ENCODE measurements around the gene DHX58.
"Not testable (repeated sequence)": the region's sequence is repeated elsewhere in the genome, so short reads cannot be mapped to it uniquely, and the experiment has no call there.

The DHX58 gene

DNA sequence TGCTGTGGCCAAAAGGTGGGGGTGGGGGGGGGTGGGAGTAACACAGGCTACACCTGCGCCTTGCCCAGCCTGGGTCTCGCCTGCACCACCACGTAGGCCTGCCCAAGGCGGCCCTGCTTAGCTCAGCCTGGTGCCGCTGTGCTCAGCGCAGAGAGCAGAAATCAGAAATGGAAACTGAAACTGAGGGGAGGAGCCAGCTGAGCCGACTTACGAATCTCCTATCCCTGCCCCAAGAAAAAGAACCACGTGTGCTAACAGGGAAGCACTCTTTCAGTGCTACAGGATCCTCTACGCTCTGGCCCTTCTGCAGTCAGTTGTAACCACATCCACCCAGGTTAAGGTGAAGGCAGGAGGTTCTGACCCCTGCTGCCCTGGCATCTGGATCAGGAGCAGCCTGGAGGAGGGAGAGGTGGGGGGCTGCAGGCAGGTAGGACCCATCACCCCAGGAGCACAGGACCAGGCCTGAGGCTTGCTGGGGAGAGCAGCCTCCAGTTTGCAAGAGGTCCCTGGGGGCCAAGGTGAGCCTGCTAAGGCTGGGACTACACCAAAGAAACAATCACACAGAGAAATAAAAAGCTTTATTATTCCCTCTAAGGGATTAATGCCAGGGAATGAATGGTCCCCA lies at the start of gene DHX58:
Gene DHX58, minus strand, starts transcription at position 163 of the 625 bp plus-strand sequence. CDS start 822 bp downstream, outside the sequence.
- peak; percentile 57 to 73 for DNase-seq (ENCODE audit: low read depth in 2 of 2)

DNA sequence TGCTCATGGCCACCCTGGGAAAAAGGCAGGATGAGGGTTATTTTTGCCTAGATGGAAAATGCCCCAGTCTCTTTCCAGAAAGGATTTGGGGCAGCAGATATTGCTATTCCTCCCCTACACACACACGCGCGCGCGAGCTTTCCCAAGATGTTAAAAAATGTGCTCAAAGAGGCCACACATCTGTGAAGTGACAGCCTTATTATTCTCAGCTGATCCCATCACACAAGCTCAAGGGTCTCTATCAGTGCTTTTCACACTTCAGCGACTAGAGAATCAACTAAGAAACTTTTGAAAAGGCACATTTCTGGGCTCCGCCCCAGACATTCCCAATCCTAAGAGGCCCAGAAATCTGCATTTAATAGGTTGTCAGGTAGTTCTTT lies 48.0 kb upstream of the DHX58 start:
- no peak for DNase-seq (ENCODE audit: low read depth in 2 of 2)

DNA sequence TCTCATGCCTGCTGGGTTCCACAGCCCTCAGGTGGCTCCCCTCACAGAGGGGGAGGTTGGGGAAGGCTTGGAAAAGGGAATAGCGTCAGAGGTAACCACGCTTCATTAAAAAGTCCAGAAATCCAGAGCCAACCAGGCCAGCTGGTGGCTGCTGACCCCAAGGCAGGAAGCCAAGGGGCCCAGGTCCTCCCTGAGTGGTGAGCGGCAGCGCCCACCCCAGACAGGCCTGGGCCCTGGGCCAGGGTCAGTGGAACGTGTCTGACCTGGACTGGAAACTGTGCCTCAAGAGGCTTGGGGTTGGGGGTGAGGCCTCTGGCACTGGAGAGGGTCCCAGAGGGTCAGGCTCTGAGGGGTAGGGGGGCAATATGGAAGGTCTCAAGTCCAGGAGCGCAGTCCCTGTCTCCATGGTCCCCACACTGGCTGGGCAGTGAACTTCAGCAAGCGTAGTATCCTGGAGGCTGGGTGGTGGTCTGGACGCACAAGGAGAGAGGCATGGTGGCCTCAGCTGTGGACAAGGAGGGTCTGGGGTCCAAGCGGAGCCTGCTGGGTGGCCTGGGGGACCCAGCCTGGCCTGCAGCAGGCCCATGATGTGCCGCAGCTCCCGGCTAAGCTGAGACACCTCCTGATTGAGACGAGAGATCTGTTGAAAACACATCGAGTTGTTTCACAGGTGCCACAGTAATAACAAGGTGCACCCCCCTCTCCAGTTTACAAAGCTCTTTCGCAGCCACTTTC lies 47.4 kb upstream of the DHX58 start:
- no peak for DNase-seq (ENCODE audit: low read depth in 2 of 2)

DNA sequence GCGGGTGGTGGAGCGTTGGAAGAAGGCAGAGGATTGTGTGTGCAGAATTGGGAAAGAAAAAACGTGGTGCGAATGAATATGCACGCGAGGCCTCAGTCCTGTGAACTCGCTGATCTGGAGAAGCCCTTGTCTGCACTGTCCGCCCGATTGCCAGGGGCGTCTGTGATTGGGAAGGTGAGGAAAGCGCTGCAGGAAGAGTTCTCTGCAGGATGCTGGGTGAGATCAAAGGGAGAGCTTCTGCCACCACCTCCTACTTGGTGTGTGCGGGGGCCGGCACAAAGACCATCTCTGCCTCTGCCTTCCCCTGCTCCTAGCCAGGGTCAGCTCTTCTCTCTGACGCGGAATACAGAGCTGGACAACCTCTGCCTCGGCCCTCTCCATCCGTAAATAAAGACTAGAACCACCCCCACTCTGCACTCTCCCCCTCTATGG lies 43.1 kb upstream of the DHX58 start:
- DNase-seq (ENCODE audit: low read depth in 2 of 2): no peak

DNA sequence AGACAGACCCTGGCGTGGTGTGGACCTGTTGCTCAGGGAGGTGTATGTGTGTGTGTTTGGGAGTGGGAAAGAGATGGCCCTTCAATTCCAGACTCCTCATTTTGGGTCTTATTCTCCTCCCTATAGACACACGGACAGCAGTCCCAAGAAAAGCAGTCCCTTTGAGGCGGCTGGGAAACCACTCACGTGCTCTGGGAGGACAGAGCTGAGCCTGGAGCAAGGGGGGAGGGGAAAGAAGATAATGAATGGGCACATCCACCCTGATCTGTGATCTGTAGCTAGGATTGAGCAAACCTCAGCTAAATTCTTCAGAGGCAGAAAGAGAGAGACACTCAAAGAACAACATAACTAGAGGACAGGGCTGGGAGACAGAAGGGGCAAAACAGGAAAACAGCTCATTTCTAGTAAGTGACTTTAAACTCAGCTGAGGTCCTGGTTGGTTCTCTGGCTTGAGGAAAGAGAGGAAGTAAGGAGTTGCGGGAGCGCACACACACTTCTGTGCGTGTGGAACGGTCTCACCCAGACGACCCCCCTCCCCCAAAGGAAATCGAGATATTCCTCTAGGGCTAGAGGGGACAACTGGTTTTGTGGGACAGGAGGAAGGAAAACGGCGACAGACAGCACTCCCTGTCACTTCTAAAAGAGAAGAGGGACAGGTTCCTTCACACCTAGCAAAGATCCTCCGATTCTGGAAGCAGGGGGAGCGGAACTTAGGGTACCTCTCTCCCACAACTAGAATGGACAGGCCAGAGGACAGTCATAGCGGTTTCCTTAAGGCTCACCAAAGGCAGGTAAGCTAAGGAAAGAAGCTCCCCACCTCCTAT lies 41.6 kb upstream of the DHX58 start:
- DNase-seq (ENCODE audit: low read depth in 2 of 2): no peak

GRCh38 chr17:42146911-42147607 lies 34.5 kb upstream of the DHX58 start:
- DNase-seq (ENCODE audit: low read depth in 2 of 2): no peak

DNA sequence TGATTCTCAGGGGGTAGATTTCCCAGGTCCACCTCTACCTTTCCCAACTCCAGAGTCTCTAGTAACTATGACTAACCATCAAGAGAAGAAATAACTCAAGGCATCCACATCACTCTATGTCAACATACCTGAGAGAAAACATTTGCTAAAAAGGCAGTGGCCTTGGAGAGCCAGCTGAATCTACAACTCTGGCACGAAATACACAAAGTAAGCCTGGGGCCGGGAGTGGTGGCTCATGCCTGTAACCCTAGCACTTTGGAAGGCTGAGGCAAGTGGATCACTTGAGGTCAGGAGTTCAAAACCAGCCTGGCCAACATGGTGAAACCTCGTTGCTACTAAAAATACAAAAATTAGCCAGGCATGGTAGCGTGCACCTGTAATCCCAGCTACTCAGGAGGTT lies 30.6 kb upstream of the DHX58 start:
- DNase-seq (ENCODE audit: low read depth in 2 of 2): not testable (repeated sequence)

GRCh38 chr17:42142371-42142896 lies 29.9 kb upstream of the DHX58 start:
- no peak for DNase-seq (ENCODE audit: low read depth in 2 of 2)

DNA sequence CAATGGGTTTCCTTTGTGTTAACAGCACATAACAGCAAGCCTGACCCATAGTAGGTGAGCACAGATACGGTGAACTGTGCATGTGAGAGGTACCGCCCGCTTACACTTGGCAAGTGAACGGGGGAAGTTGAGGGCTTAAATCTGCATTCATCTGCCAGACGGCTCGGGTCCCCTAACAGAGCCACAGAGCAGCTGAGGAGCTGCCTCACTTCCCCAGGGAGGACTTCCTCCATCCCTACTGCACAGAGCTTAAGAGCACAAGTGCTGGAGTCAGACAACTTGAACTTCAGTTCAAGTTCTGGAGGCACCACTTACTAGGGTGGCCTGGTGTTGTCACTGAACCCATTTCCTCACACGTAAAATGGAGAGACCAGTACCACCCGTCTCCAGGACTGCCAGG lies 28.9 kb upstream of the DHX58 start:
- DNase-seq (ENCODE audit: low read depth in 2 of 2): no peak

- not testable (repeated sequence) for DNase-seq (ENCODE audit: low read depth in 2 of 2)
Observed at GRCh38 chr17:42140690-42141089, 28.2 kb upstream of the DHX58 start.

DNA sequence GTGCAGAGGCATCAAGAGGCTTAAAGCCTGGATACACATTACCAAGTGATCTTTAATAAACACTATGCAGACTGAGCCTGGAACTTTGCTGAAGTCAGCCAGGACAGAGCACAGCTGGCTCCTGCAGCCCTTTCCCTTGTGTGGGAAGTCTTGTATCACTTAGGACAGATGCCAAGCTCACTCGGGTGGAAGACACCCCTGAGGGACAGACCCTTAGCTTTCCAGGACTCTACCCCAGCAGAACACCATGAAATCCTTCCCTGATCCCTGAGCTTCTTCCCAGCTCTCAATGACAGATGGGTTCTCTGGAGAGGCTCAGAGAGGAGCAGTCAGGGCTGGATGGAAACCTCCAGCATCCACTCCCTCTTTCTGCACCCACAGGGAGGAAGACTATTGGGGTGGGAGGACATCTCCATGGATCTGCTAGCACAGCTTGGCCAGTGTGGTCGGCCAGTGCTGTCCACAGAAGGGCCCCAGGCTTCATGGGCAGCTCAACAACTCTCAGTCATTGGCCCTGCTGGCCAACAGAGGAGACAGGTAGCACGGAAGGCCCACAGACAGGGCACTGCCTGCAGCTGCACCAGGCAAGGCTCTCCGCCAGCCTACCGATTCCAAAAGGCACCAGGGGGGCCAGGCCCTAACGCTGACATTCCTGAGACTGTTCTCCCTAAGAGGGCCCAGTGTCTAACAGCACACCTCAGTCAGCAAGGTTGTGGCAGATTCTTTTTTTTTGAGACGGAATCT lies 26.4 kb upstream of the DHX58 start:
- DNase-seq (ENCODE audit: low read depth in 2 of 2): no peak

DNA sequence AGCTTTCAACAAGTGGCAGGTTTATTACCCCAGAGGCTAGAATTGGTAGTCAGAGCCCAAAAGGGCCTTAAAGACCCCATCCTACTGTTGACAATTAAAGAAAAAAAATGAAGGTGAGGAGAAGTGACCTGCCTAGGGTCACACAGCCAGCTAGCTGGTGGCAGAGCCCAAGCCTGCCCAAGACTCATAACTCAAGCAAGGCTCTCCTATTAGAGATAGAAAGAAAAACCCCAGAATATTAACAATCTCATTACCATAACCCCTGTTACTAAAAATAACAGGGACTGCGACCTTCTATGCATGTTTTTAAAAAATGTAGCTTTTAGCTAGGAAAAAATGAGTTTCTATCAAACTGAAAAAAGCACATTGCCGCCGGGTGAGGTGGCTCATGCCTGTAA lies 24.1 kb upstream of the DHX58 start:
- no peak for DNase-seq (ENCODE audit: low read depth in 2 of 2)

GRCh38 chr17:42135664-42136653 lies 23.4 kb upstream of the DHX58 start:
- no peak for DNase-seq (ENCODE audit: low read depth in 2 of 2)

DNA sequence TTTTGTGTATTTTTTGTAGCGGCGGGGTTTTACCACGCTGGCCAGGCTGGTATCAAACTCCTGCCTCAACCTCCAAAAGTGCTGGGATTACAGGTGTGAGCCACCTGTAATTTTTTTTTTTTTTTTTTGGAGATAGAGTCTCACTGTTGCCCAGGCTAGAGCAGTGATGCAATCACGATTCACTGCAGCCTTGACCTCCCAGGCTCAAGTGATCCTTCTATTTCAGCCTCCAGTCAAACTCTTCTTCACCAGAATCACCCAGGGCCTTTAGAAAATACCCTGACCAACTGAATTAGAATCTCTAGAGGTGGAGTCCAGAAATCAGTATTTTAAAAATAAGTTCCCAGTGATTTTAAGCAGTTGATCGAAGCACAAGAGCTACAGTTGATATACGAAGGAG lies 22.6 kb upstream of the DHX58 start:
- no peak for DNase-seq (ENCODE audit: low read depth in 2 of 2)

DNA sequence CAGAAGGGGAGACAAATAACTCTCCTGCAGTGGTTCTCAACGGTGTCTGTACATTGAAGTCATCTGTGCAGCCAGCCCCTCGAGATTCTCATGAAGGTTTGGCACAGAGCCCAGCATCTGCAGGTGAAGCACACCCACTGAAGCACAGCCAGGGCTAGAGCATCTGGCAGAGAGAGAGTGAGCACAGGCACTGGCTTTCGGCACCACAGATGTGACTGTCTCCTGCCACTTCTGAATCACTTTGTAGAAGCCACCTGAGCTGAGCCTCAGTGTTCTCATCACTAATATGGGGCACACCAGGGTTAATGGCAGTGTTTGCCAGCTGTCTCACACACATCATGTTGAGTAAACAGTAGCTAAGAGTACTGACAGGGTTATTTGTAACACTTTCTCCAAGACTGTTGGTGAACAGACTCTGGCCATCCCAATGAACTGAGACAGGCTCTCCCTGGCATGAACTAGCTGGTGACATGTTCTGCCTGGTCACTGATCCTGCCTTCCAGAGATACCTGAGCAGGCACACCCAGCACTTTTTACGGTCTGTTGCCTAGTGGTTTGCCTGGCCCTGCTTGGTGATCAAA lies 21.0 kb upstream of the DHX58 start:
- no peak for DNase-seq (ENCODE audit: low read depth in 2 of 2)

DNA sequence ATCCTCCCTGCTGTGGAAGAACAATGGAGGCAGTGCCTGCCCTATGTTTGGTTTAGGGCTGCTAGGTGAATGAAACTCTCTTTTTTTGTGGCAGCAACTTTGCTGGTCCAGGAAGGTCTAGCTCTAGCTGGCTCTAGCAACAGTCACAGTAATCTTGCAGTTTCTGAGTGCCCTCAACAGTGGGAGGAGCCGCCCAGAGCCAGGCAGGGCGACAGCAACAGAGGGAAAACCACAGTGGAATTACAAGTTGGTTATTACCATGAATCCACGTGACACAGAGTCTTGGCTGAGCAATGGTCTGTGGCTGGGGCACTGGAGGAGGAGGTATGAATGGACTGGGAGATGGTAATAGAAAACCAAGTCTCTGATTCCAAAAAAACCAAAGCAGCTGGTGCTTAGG lies 20.4 kb upstream of the DHX58 start:
- DNase-seq (ENCODE audit: low read depth in 2 of 2): no peak

- no peak for DNase-seq (ENCODE audit: low read depth in 2 of 2)
Observed at GRCh38 chr17:42131981-42132432, 19.5 kb upstream of the DHX58 start.

DNA sequence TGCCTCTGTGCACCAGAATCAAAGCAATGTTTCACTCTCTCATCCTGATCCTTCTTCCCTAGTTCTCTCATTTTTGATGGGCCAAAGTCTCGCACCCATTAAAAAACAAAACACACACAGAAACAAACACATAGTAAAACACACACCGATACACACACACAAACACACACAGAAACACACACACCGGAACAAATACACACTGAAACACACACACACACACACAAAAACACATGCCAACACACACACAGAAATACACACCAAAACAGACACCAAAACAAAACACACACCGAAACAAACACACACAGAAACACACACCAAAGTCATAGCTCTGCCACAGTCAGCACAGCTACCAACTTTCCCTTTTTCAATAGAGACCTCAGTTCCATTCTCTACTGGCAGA lies 18.7 kb upstream of the DHX58 start:
- DNase-seq (ENCODE audit: low read depth in 2 of 2): no peak

- no peak for DNase-seq (ENCODE audit: low read depth in 2 of 2)
Observed at GRCh38 chr17:42130310-42130936, 17.9 kb upstream of the DHX58 start.

Data from stimulated activated CD8-positive, alpha-beta memory T cell treated with anti-CD3 and anti-CD28 coated beads, Interleukin-15, amount 100 ng/mL, for 4 hours (primary cell).